ENCODE results near the gene VPREB3. TPM values are rescaled to one million over a fixed set of nuclear protein-coding genes. Genes with fewer than 3 reads are reported as not detected.

Gene VPREB3
- total RNA-seq, 1 donor from 2014 or later, result not detected

DNA sequence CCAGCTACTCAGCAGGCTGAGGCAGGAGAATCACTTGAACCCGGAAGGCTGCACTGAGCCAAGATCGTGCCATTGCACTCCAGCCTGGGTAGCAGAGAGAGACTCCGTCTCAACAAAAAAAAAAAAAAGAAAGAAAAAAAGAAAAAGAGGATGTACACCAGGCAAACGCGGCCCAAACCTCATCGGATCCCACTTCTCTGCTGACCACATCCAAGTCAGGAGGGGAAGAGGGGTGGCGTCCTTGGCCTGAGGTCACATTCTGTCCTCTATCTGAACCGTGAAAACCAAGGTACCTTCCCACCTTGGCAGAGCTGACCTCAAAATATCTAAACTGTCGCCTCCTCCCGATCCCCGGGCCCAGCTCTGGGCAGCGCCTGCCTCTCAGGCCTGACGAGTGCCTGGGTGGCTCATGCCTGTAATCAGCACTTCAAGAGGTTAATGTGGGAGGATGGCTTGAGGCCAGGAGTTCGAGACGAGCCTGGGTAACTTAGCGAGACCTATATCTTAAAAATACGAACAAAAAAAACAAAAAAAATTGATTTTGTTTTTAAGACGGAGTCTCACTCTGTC, 38.3 kb downstream of the VPREB3 start:
- TF ChIP-seq, protein P1, sequence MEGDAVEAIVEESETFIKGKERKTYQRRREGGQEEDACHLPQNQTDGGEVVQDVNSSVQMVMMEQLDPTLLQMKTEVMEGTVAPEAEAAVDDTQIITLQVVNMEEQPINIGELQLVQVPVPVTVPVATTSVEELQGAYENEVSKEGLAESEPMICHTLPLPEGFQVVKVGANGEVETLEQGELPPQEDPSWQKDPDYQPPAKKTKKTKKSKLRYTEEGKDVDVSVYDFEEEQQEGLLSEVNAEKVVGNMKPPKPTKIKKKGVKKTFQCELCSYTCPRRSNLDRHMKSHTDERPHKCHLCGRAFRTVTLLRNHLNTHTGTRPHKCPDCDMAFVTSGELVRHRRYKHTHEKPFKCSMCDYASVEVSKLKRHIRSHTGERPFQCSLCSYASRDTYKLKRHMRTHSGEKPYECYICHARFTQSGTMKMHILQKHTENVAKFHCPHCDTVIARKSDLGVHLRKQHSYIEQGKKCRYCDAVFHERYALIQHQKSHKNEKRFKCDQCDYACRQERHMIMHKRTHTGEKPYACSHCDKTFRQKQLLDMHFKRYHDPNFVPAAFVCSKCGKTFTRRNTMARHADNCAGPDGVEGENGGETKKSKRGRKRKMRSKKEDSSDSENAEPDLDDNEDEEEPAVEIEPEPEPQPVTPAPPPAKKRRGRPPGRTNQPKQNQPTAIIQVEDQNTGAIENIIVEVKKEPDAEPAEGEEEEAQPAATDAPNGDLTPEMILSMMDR (conservative IDR thresholded peaks at IDR 0.05; ENCODE audit: low read depth, low read length), result no peak
- peak overlapping the region; percentile 90 for H3K4me3 ChIP-seq (ENCODE audit: low read depth, low read length)
- DNase-seq (ENCODE audit: low read depth), result no peak

DNA sequence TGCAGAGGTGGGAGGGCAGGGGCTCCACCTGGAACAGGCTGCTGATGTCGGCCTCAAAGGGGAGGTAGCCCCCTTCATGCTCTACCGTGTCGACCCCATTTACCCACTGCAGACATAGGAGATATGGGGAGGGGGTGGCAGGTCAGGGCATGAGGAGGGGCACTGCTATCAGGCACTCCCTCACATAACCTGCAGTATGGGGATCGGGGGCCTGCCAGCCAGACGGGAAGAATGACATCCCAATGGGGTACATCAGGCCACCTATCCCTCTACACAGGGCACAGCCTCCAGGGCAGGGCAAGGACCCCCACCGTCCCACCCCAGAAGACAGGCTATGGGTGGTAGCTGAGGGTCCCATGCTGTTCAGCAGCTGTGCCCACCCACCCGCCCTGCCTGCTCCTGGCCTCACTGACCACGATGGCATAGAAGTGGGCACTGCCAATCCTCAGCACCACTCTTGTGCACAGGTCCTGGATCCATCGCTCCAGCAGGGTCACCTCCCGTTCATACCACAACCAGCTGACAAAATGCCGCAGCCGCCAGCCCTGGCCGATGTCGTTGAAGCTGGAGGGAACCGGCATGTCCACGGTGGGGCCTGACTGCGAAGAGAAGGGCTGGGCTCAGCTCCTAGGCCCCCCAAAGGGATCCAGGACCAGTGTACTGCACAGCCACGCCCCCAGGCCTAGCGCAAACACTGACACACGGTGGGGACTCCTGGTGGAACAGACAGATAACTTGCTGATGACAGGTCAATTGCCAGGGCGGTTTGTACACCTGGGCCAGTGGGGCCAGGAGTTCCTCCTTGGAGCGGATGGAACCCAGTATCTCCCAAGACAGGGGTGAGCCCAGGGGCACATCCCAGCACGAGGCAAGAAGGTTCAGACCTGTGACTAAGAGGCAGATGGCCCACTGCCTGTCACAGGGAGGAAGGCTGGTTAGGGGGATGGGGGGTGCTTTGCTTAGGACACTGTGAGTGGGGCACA, 39.3 kb downstream of the VPREB3 start:
- DNase-seq (ENCODE audit: low read depth), result no peak
- TF ChIP-seq, protein P1 (conservative IDR thresholded peaks at IDR 0.05; ENCODE audit: low read depth, low read length), result no peak
- H3K4me3 ChIP-seq (ENCODE audit: low read depth, low read length), result no peak overlapping the region

DNA sequence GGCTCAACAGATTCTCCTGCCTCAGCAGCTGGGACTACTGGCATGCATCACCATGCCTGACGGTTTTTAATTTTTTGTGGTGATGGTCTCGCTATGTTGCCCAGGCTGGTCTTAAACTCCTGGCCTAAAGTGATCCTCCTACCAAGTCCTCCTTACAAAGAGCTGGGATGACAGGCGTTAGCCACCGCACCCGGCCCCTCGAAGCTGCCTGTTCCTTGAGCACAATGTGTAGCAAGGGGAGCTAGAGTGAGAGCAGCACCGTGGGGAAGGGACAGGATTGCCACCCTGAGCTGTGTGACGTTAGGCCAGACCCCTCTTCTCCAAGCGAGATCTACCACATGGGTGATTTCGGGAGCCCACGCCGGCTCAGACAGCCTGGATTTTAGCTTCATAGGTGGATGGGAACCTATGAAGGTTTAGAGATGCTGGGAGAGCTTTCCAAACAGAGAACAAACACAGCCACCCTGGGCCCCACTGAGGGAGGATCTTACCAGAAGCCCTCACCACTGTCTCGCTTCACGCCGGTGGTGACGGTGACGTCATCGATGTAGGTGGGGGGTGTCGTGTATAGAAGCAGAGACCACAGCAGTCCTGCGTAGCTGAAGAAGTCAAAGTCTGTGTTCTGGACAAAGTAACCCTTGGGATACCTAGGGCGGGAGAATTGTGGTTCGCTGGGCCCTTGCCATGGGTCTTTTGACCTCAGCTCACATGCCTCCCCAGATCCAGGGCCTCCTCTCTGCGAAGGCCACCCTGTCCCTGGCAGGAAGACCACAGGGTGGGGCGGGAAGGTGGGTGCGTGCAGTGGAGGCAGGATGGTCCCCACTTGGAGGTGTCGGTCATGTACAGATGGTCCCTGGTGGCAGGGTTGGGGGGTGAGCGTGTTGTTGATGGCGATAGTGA, 40.3 kb downstream of the VPREB3 start:
- H3K4me3 ChIP-seq (ENCODE audit: low read depth, low read length), result no peak overlapping the region
- TF ChIP-seq, protein P1 (conservative IDR thresholded peaks at IDR 0.05; ENCODE audit: low read depth, low read length), result no peak
- DNase-seq (ENCODE audit: low read depth), result no peak

DNA sequence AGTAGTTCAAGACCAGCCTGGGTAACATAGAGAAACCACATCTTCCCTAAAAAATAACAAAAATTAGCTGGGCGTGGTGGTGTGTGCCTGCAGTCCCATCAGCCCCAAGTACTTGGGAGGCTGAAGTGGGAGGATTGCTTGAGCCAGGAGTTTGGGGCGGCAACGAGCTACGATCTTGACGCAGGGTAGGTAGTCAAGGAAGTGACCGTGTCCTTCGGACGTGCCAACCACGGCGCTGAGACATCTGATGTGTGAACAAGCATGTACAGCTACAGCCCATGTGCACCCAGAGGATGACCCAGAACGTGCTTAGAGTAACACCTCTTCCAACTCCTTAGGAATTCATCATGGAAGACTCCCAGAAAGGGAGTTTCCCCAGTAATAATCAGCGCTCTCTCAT, 42.0 kb downstream of the VPREB3 start:
- H3K4me3 ChIP-seq (ENCODE audit: low read depth, low read length), result no peak overlapping the region
- DNase-seq (ENCODE audit: low read depth), result no peak
- TF ChIP-seq, protein P1 (conservative IDR thresholded peaks at IDR 0.05; ENCODE audit: low read depth, low read length), result no peak

DNA sequence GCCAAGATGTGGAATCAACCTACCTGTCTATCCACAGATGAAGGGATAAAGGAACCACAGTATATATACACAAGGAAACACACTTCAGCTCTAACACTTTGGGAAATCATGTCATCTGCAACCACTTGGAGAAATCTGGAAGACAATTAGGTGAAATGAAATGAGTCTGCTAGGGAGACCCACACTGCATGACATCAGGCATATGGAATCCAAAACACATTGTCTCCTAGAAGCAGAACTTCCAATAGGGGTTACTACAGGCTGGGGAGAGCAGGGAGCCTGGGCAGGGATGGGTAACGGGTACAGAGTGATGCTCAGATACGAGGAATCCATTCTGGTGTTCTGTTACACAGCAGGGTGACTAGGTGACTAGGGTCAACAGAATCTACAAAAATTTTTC, 45.1 kb downstream of the VPREB3 start:
- no peak for DNase-seq (ENCODE audit: low read depth)
- TF ChIP-seq, protein P1 (conservative IDR thresholded peaks at IDR 0.05; ENCODE audit: low read depth, low read length), result no peak
- no peak overlapping the region for H3K4me3 ChIP-seq (ENCODE audit: low read depth, low read length)

DNA sequence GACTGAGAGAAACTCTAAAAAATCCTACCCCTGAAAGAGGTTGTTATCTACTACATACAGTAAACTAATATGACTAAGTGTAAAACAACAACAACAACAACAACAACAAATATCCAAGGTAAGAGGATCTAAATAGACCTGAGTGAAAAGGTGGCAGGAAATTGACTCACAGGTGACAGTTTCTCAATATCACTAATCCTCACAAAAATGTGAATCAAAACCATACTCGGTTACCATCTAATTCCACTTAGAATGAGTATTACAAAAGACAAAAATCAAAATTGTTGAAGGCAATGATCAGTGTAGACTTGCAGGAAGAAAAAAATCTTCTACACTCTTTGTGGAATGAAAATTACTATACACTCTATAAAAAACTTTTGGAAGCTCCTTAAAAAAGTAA, 46.0 kb downstream of the VPREB3 start:
- TF ChIP-seq, protein P1 (conservative IDR thresholded peaks at IDR 0.05; ENCODE audit: low read depth, low read length), result no peak
- H3K4me3 ChIP-seq (ENCODE audit: low read depth, low read length), result no peak overlapping the region
- DNase-seq (ENCODE audit: low read depth), result no peak

Measured in epithelial cell of proximal tubule (primary cell).